ENCODE data around the gene UBQLN1.
"Not testable (repeated sequence)": the region's sequence is repeated elsewhere in the genome, so short reads cannot be mapped to it uniquely, and the experiment has no call there.

UBQLN1 gene

GRCh38 chr9:83630938-83631457 is 76.8 kb downstream of the UBQLN1 start:
- DNase-seq, result no peak

GRCh38 chr9:83629433-83630104 is 78.2 kb downstream of the UBQLN1 start:
- DNase-seq, result no peak

GRCh38 chr9:83628540-83628939 is 79.2 kb downstream of the UBQLN1 start:
- DNase-seq, result no peak

GRCh38 chr9:83625178-83625577 is 82.6 kb downstream of the UBQLN1 start:
- DNase-seq, result no peak

- no peak for DNase-seq
These were observed 84.1 kb downstream of the UBQLN1 start for GRCh38 chr9:83623679-83624076.

GRCh38 chr9:83622939-83623678 is 84.6 kb downstream of the UBQLN1 start, which contains the start of gene IDNK:
Gene IDNK (plus strand): TSS chr9:83623143. CDS start chr9:83623172, 29 bp downstream.
- DNase-seq, result peak in 1 of 2 experiments; percentile 44

- DNase-seq, result peak in 1 of 2 experiments; percentile 47
These were observed 85.3 kb downstream of the UBQLN1 start for GRCh38 chr9:83622433-83622938.

- peak; percentile 12 to 37 for DNase-seq
These were observed 86.7 kb downstream of the UBQLN1 start for GRCh38 chr9:83620841-83621636.

- no peak for DNase-seq
These were observed 90.5 kb downstream of the UBQLN1 start for GRCh38 chr9:83617299-83617698.

GRCh38 chr9:83613298-83613697 is 94.5 kb downstream of the UBQLN1 start:
- DNase-seq, result not testable (repeated sequence)
